Subcutaneous adipose tissue (tissue), 4 donors: ENCODE results near the gene ZNF253. TPM values are rescaled to one million over a fixed set of nuclear protein-coding genes. Genes with fewer than 3 reads are reported as not detected.

Source experiments
- CTCF ChIP-seq: fragments of 450-650 bp; IDR thresholded peaks from one replicate; pipeline ENCODE4 v1.5.1; 2016; ENCODE audit warnings: low read depth, mild to moderate bottlenecking, control low read depth, antibody characterized with exemption, moderate library complexity
- total RNA-seq, 4 donors: library from RNA; depleted of rRNA; stranded (reverse); fragments of >200 nt; gene quantifications; one replicate each; pipeline ENCODE4 v1.1.0, GENCODE V29; 2016

Gene ZNF253
- total RNA-seq, 4 donors from 2014 or later: 6.8 to 9.1 (median 8.8) TPM

DNA sequence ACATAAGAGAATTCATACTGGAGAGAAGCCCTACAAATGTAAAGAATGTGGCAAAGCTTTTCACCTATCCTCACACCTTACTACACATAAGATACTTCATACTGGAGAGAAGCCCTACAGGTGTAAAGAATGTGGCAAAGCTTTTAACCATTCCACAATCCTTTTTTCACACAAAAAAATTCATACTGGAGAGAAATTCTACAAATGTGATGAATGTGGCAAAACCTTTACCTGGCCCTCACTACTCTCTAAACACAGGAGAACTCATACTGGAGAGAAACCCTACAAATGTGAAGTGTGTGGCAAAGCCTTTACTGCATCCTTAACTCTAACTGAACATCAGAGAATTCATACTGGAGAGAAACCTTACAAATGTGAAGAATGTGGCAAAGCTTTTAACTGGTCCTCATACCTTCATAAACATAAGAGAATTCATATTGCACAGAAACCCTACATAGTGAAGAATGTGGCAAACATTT is 30.1 kb upstream of the ZNF253 start:
- TF ChIP-seq CTCF: no peak

GRCh38 chr19:19847781-19848180 is 17.9 kb upstream of the ZNF253 start:
- TF ChIP-seq CTCF: no peak

- no peak for TF ChIP-seq CTCF
Observed at GRCh38 chr19:19849056-19849455, 16.6 kb upstream of the ZNF253 start.

DNA sequence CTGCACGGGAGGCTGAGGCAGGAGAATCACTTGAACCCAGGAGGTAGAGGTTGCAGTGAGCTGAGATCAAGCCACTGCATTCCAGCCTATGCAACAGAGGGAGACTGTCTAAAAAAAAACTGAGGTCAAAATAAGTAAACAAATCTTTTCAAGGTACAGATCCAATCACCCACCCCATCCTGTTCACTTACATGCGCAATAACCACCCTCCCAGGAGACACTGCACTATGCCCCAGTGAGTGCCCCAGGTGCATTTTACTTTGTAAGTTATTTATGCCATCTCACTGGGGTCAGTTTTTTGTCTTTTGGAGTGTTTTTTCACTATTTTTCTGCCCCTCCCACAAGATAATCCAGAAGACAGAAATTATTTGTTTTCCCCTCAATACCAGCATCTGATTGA is 6.9 kb upstream of the ZNF253 start:
- no peak for TF ChIP-seq CTCF

DNA sequence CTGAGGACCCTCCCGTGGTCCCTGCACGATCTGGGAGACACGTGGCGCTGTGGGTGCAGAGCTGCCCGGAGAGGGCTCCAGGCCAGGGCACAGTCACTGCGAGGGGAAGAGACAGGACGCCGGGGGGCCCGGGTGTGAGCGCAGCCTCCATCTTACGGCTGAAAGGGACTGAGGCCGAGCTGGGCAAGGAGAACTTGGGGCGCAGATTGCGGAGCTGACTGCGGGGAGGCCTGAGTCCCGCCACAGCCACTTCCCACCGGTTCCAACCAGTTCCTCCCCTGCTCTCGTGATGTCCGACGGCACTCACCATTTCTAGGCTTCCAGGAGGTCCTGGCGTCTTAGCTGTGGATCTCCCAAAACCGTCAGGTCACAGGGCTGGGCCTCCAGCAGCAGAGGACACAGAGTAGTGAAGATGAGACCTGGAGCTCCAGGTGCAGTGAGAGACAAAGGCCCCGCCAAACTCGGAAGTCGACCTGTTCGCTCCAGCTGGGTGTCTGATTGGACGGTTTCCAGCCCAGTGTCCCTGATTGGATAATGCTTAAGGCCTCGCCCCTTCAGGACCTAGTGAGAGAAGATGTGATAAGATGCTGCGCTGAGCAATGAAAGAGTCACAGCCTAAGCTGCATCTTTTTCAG is 4.8 kb upstream of the ZNF253 start:
- no peak for TF ChIP-seq CTCF

- no peak for TF ChIP-seq CTCF
Observed at GRCh38 chr19:19866611-19867248, 1.0 kb downstream of the ZNF253 start.

DNA sequence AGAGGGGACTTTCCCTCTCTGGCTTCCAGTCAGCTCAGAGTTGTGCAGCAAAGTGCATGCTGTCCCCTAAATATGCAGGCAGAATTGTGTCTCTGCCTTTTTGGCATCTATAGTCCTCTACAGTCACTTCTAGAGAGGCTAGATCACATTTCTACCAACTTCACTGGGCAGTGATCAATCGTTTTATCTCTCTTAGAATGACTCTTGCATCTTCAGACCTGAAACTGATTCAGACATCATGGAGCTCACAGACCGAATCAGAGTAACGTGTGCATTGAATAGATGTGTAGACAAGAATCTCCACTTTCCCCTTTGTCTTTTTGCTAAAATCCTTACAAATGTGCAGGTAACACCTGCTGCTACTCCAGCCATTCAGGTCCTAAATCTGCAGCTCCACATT is 6.2 kb downstream of the ZNF253 start:
- no peak for TF ChIP-seq CTCF
